Measurements from ENCODE around the gene MIPEP.
"Not testable (repeated sequence)": the region's sequence is repeated elsewhere in the genome, so short reads cannot be mapped to it uniquely, and the experiment has no call there.

The MIPEP gene

DNA sequence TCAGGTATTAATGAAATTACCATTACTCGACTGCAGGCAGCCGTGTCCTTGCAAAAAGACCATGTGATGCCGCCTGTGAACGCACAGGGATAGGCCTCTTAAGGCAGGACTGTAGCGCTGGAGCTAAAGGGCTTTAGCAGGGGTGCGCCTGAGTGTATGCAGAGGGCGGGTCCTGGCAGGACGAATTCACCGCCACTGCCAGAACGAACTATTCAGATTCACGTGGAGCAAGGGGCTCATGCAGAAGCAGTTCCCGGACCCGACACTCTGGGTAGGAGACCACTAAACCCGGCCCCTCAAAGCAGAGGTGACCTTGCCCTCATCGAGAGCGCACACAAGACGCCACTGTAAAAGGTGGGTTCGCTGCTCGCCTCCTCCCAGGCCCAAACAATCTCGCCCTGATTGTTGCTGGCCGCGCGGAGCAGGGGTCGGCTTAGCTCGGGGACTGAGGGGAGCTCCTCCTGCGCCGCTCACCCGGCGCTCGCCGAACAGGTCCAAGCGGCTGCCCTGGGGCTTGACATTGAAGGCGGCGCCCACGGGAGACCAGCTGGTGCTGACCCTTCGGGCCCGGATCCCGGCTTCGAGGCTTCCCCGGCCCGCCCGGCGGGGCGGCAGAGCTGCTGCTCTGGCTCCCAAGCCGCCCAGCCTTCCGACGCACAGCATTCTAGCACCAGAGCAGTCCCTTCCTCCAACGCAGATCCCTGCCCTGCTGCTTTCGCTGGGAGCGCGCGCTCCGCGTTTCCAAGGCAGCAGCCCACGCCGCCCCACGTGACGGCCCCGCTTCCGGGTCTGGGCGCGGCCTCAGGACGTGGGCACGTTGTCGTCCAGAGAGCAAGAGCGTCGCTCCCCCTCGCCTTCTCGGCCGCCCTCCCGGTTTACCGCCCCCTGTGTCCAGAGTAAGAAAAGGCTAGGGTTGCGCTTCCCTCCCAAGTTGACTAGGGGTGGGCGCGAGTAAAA, at the start of gene MIPEP:
MIPEP (minus strand) TSS at position 743 of the 957 bp plus-strand sequence; CDS start at position 663, 80 bp downstream.
- DNase-seq: peak; percentile 94

DNA sequence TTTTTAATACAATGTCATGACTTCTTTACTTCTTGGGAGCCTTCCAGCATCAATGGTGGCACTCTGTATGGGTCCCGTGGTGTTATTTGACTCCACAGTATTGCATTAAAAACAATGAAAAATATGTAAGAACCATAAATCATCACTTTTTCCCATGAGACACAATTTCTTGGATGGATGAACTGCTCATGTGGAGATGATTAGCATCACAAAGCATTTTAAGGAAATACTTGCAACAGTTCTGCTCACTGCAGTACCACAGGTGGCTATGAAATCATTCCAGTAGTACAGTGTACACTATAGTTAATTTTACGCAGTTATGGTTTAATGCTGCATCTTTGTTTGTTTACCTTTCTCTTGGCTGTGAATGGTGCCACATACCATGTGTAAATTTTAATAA, 45.3 kb upstream of the MIPEP start:
- DNase-seq: no peak

DNA sequence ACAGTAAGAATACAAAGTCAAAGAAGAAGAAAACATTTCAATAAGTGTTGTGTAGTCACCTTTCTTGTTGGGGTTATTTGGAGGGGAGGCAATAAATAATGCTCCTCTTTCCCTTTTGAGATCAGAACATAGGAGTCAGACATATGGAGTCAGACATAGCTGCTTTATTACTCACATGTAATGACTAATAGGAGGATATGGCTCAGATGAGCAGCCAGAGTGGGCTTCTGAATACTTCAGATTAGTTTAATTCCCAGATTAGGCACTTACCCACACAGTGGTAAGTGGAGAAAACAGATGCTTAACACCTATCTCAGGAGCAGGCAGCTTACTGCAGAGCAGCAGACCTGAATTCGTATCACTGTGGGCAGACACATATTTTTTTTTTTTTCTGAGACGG, 39.8 kb upstream of the MIPEP start:
- no peak for DNase-seq

DNA sequence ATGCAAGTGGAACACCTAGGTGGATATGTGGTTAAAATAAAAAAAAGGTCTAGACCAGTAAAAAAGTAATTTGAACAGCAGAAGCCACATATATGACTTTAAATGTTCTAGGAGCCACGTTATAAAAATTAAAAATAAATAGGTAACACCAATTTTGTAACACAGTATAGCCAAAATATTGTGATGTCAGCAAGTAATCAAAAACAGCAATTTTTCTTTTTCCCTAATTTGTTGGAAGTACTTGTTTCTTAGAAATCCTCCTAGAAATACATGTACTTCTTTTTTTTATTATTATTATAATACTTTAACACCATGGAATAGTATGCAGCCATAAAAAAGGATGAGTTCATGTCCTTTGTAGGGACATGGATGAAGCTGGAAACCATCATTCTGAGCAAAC, 33.8 kb upstream of the MIPEP start:
- DNase-seq: no peak

DNA sequence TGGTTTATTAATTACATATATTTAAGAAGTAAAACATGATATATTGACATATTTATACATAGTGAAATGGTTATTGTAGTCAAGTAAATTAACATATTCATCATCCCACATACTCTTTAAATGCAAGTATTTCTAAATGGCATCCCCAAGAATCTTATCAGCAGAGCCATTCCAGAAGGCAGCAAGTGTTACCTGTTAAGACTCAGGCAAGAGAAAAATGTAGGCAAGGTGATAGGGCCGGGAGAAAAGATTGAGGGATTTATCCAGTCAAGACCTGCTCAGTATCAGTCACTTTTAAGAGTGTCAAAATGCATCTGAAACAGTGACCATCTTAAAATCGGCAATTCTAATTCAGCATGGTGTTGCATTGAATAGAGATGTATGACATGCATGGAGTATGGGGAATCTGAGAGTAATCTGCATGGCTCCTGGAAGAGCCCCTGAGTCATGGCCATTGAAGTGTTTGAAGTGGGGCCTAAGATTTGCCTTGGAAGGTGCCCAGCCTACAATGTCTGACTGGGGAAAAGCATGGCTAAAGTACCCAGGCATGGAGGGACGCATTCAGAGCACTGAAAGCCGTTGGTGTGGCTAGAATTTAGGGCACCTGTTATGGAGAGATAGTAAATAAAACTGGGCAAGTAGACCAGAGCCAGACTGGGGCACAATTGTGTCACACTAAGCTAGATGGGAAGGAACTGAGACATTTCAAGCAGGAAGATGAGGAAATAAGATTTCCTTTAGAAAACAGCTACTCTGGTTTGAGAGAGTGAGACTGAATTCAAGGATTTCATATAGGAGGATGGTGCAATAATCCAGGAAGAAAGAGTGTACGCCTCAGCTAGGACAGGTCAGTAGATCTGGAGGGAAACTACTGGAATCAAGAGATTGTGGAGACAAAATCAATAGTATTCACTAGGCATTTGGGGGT, 33.1 kb upstream of the MIPEP start:
- no peak for DNase-seq

DNA sequence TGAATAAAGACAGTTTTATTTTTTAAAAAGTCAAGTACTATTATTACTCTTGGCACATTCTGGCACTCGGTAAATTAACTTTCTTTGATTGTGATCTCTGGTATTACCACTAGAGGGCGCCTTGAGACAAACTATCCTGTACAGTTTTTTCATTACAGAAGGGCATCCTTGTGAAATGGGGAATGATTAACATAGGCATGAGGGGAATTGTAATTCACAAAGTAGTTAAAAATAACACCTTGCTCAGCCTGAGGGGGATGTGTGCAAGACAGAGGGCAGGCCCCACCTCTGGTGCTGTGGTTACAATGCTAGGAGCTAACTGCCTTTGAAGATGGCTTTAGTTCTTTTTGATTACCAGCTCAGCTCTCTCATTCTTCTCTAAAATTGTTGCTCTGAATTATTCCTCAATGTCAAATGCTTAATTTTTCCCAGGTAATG, 32.3 kb upstream of the MIPEP start:
- DNase-seq: peak; percentile 35

DNA sequence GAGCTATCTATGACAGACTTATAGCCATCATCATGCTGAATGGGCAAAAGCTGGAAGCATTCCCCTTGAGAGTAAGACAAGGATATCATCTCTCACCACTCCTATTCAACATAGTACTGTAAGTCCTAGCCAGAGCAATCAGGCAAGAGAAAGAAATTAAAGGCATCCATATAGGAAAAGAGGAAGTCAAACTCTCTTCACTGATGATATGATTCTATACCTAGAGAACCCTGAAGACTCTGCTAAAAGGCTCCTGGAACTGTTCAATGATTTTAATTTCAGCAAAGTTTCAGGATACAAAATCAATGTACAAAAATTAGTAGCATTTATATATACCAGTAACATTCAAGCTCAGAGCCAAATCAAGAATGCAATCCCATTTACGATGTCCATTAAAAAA, 29.8 kb upstream of the MIPEP start:
- no peak for DNase-seq

DNA sequence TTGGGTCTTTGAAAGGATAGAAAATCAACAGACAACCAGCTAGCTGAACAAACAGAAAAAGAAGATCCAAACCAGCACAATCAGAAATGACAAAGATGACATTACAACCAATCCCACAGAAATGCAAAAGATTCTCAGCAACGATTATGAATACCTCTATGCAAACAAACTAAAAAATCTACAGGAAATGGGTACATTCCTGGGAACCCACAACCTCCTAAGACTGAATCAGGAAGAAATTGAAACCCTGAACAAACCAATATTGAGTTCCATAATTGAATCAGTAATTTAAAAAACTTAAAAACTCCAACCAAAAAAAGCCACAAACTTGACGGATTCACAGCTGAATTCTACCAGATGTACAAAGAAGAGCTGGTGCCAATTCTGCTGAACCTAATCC, 29.0 kb upstream of the MIPEP start:
- no peak for DNase-seq

DNA sequence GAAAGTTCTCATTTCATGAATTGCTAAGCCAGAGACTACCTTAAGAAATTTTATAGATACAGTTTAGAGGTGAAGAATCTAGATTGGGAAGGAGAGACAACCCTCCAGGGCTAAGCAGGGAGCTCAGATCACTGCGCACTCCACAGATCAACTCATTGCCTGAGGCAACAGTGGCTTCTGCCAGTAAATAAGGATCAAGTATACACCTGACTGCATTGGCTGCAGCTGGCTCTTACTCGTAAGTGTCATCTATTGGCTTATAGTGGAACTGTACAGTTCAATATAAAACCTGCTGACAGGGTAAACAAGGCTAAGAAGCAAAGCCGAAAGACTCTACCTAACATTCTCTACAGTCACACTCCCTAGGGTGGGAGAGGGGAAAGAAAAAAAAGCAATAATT, 26.1 kb upstream of the MIPEP start:
- DNase-seq: peak; percentile 85

DNA sequence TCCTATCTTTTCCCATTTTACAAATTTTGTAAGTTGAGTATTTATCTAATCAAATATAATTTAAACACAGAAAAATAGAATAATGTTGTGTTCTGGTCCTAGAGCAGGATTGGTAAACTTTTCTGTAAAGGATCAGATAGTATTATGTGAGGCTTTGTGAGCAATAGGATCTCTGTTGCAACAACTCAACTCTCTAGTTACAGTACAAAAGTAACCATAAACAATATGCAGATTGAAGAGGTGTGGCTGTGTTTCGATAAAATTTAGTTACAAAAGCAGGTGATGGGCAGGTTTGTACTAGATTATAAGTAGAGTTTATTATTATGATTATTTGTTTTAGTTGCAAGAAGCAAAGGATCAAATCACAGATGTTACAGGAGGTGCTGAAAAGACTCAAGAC, 23.3 kb upstream of the MIPEP start:
- no peak for DNase-seq

DNA sequence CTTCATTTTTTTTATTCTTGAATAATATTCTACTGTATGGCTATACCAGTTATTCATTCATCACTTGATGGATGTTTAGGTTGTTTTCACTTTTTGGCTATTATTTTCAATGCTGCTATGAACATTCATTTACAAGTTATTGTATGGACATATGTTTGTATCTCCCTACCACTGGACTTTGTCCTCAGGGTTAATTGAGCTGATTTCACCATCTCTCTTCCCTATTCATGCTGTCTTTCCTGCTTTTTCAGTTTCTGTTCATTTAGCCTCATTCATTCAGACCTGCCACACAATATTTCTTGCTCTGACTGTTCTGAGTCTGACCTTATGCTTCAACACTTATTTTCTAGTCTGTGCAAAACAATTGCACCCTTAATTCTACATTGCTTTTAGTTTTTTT, 20.4 kb upstream of the MIPEP start:
- no peak for DNase-seq

DNA sequence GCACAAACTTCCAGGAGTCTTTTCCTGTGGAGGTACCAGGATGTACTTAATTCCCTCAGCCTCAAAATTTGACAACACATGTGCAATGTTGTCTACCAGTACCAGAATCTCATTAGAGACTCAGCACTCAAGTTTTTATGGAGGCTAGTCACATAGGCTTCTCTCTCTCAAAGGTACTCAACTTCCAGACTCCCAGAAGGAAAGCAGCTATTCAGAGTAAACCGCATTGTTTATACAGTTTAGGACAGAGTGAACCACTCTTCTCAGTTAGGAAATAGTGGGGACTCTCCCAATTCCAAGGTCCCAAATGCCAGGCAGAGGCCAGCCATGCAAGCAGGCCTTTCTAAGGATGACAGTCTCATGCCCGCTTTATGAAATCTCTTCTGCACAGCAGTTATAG, 16.6 kb upstream of the MIPEP start:
- no peak for DNase-seq

DNA sequence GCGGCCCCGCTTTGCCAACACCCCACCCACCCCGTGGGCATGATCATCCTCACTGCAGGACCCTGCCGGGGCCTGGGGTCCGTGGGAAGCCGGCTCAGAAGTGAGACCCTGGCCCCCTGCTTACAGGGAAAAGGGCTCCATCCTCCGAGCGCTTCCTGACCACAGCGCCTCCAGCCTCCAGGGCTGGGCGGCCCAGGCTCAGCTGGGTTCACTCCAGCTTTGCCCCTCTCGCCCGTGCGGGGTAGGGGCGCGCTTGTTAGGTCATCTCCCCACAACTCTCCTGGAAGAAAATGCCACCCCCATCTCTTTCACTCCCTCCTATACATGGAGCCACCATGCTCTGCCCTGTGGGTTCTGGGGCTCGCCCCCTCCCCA, 14.7 kb upstream of the MIPEP start:
- DNase-seq: no peak

DNA sequence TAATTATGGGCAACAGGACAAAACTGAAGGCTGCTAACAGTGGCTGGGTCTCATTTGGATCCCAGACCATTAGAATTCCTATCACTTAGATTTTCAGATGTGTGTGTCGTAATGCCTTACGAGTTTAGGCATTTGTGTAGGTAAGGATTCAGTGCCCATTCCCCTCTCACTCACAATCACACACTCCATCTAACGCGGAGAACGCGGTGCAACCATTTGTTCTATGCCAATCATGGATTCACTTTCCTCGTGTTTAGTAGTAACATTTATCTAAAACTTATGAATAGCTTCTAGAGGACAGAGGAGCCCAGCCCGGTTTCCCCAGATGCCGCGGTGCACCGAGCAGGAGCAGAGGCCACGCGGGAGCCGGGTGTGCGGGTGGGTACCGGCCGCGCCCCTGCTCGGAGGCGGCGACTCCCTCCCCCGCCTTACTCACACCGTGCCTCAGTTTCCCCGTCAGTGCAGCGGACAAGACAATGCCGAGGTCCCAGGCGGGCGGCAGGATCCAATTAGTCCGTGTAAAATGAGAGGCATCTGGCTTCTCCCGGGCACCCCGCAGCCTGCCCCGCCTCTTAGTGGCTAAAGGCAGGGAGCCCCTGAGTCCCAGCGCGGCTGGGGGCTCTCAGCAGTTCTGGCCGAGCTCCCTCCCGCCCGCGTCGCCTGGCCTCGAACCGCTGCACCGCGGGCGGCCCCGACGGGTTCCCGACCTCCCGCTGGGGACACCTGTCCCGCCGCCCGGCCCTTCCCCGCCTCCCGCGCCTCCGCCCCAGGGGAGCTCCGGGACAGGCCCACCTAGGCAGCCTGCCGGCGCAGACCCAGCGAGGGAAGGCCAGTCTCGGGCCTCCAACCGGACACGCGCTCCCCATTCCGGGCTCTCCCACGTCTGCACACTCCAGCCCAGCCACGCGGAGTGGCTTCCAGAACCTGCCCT, 14.0 kb upstream of the MIPEP start:
- DNase-seq: no peak

DNA sequence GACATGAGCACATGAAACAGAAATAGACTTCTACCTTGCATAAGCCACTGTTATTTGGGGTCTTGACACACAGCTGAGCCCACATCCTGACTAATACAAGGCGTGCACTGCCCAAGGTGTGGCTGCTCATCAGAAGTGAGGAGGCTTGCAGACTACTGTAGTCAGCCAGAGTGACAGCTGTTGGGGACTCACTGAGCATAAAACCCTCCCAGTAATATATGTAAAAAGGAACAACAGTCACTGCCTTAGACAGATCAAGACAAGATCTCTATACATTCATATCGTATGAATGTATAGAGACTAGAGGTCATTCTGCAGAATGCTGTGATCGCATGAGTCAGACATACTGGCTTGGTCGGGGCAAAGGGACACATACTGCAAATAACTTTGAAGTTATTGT, 12.2 kb upstream of the MIPEP start:
- DNase-seq: no peak

DNA sequence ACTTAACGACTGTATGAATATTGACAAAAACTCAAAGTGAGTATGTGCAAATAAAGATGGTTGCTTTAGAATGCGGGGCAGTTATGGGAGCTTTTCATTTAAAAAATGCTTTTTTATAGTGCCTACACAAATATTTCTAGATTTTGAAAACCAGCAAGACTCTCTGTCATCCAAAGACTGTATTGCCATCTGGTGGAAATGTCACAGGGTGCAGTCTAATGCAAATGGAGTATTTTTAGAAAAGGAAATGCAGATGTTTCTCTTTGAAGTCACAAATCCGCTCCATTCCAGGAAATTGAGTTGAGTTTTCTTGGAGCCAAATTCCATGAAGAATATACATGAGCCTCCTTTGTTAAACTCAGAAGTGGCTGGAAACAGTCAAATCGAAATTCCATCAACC, 10.4 kb upstream of the MIPEP start:
- no peak for DNase-seq

DNA sequence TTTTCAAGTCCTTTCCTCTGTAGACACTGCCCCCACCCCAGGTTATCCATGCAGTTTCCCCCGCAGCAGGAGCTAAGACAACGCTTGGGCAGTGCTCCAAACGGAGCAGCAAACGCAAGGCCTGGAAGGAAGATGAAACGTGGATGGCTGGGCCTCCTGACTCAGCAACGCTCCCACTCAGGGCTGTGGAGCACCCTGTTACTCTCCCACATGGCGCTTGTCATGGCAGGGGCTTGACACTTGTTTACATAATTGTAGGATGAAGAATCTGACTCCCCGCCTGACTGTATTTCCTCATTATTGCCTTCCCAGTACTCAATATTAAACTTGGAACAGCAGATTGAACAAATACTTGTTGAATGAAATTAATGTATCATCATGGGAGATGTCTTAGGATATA, 8.9 kb upstream of the MIPEP start:
- DNase-seq: no peak

DNA sequence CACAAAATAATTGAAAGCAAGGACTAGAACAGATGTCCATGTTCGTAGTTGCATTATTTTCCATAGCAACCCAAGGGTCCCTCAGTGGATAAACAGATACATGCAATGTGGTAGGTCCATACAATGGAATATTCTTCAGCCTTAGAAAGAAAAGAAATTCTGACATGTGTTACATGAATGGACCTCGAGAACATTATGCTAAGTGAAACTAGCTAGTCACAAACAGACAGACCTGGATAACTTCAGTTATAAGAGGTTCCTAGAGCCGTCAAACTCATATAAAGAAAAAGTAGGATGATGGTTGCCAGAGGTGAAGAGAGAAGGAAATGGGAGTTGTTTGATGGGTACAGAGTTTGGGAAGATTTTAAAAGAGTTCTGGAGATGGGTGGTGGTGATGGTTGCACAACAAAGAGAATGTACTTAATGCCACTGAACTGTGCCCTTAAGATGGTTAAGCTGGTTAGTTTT, 8.3 kb upstream of the MIPEP start, which contains the start of gene C1QTNF9B:
C1QTNF9B (minus strand) TSS at position 51 of the 468 bp plus-strand sequence.
- not testable (repeated sequence) for DNase-seq

DNA sequence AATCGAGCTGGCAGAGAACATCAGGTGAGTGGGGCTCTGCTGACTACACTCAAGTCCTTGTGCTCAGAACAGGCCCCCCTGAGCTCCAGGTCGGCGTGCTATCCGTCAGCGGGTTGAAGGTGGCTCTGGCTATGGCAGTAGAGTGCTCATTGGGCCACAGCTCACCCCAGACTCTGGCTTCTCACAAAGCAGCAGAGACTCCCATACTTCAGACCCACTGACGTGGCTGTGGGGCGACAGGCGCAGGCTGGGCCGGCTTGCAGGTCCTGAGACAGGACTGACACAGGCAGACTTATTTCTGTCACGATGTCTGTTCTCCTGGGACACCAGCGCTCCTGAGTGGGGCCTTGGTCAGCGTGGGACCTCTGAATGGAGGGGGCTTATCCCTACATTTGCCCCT, 5.5 kb upstream of the MIPEP start:
- not testable (repeated sequence) for DNase-seq

DNA sequence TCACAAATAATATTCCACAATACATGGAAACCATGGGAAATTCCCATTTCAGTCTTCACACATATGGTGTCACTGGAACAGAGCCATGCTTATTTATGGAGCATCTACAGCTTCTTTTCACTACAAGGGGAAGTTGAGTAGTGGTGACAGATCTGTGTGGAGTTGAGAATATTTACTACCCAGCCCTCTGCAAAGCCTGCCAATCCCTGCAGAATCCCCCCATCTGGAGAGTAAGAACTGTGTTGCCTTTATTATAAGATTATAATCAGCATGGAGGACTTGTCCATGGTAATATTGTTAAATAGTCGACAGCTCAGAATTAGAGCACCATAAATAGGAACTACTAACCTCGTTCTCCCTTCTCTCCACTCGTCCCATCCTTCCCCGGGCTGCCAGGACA, 4.6 kb upstream of the MIPEP start:
- not testable (repeated sequence) for DNase-seq

DNA sequence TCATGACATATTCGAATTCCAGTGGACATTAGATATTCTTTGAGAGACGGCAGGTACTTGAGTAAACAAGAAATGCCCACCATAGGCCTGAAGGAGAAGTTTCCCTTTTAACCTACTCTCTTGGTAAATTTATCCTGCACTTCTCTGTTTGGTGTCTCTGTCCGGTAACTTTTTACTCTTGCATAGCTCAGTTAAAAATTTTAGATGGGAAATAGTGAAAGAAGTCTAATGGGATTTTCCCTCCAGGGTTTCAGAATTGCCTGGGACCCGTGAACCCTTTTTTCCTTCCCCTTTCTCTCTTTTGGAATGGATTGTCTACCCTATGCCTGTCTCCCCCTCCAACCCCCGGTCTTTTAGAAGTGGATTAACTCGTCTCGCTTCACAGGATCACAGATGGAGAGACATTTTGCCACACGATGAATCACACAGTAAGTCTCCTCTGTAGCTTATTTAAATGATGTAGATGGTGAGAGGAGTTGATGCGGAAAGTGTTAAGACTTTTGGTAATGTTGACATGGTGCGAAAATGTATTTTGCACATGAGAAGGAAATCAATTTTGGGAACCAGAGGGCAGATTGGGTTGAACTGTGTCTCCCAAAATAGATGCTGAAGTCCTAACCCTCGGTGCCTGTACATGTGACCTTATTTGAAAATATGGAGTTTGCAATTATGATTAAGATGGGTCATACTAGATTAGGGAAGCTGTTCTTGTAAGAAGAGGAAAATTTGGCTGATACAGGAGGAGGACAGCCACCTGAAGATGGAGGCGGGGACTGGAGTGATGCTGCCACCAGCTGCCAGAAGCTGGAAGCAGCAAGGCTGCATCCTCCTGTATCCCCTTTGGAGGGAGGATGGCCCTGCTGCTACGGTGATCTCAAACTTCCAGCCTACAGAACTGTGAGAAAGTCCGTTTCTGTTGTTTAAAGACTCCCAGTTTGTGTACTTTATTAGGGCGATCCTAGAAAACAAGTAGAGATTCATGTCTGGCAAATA, 711 bp upstream of the MIPEP start:
- peak; percentile 8 for DNase-seq
